Cardiac fibroblast (primary cell): Measurements from ENCODE around the gene ACOXL.
A peak's percentile ranks its signal among the peaks of the same experiment; 100 is the strongest.

ENCODE experiments used
- DNase-seq, 2 donors: peaks; one replicate each; pipeline versions ENCODE4 v3.0.0 to v3.0.0-alpha.2; 2010; ENCODE audit warnings: low read depth in 2 of 2
- H3K4me3 ChIP-seq, 2 donors: replicated peaks in 1 of 2; 1 replicate in 1 of 2; 2 replicates in 1 of 2; pipeline ENCODE4 v1.5.1; 2011; ENCODE audit warnings: low read depth in 2 of 2, low read length in 2 of 2, mild to moderate bottlenecking in 2 of 2, moderate library complexity in 1 of 2
- TF ChIP-seq, protein P1 (sequence below): IDR thresholded peaks from one replicate; pipeline ENCODE4 v1.5.1; 2011; ENCODE audit warnings: low read depth, mild to moderate bottlenecking, low read length, inconsistent platforms

Gene ACOXL

DNA sequence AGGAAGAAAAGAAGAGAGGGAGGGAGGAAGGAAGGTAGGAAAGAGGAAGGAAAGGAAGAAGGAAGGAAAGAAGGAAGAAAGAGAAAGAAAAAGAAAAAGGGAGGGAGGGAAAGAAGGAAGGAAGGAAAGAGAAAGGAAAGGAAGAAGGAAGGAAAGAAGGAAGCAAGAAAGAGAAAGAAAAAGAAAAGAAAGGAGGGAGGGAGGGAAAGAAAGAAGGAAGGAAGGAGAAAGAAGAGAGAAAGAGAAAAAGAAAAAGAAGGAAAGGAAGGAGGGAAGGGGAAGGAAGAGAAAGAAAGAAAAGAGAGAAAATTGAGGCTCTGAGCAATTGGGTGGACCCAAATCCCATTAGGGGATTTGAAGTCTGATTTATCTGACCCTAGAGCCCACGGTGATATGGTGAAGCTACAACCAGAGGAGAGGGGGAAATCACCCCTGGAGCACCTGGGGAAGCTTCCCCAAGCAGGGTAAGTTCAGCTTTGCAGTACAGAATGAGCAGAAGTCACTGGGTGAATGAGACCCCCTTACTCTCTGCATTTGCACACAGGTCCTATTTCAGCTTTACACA is 210.8 kb downstream of the ACOXL start:
- no peak for DNase-seq
- TF ChIP-seq, protein P1, sequence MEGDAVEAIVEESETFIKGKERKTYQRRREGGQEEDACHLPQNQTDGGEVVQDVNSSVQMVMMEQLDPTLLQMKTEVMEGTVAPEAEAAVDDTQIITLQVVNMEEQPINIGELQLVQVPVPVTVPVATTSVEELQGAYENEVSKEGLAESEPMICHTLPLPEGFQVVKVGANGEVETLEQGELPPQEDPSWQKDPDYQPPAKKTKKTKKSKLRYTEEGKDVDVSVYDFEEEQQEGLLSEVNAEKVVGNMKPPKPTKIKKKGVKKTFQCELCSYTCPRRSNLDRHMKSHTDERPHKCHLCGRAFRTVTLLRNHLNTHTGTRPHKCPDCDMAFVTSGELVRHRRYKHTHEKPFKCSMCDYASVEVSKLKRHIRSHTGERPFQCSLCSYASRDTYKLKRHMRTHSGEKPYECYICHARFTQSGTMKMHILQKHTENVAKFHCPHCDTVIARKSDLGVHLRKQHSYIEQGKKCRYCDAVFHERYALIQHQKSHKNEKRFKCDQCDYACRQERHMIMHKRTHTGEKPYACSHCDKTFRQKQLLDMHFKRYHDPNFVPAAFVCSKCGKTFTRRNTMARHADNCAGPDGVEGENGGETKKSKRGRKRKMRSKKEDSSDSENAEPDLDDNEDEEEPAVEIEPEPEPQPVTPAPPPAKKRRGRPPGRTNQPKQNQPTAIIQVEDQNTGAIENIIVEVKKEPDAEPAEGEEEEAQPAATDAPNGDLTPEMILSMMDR = no peak
- H3K4me3 ChIP-seq = no peak overlapping the region

DNA sequence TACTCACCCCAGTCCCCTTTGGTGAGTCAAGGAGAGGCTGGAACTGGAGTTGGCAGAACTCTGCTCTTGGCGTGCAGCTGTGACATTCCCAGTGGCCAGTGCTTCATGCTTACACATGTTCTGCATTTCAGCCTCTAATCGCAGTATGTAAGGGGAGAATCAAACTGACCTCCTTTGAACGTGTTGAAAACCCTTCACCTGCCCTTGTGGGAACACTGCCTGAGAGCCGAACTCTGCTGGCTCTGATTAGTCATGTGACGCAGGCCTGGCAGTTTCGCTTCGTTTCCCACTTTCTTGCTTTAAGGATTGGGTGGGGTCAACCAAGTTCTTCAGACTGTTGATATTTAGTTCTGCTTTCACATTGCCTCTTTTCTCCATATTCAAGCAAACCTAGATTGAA is 214.5 kb downstream of the ACOXL start:
- TF ChIP-seq, protein P1 = no peak
- H3K4me3 ChIP-seq = no peak overlapping the region
- DNase-seq = no peak

DNA sequence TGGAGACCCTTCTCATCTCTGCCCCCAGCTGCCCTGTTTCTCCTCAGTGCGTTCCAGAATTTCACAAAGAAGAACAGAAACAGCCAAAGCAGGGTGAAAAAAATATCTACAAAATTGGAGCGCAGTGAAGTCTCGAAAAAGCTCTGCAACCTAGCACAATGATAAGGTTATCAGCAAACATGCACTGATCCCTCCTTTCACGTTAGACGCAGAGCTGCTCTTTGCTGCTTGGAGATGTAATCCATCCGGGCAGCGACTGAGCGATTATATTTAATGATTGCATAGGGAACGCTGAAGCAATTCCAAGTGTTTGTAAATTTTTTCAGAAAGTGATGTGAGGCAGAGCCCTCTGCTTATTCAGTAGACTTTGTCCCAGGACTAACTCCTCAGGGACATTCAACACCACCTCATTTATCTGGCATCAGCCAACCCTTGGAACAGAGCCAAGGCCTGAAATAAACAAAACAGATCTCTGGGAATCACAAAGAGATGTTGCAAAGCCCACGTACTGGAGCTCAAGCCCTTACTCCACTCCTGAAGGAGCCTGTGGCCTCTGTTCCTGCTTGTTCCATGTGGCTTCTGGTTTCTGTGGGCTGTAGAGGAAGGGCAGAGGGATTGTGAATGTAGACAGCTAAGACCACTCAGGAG is 215.8 kb downstream of the ACOXL start:
- peak; percentile 35 to 36 for DNase-seq
- TF ChIP-seq, protein P1 = no peak
- no peak overlapping the region for H3K4me3 ChIP-seq

DNA sequence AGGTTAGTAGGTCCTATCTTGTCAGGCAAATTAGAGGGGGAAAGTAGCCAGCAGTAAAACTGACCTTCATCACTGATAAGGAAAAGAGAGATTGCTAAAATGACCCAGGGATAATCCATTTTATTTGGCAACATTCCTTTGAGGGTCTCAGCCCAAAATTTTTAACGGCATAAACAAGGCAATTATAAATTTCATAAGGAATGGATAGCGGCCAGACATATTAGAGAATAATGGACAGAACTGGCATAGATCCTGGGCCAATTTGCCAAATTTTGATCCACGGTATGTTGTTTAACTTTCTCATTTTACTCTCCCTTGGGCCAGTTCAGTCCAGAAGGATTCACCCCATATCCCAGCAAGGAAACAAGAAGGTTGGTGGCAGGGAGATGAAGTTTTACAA is 217.9 kb downstream of the ACOXL start:
- TF ChIP-seq, protein P1 = no peak
- H3K4me3 ChIP-seq = no peak overlapping the region
- DNase-seq = no peak

DNA sequence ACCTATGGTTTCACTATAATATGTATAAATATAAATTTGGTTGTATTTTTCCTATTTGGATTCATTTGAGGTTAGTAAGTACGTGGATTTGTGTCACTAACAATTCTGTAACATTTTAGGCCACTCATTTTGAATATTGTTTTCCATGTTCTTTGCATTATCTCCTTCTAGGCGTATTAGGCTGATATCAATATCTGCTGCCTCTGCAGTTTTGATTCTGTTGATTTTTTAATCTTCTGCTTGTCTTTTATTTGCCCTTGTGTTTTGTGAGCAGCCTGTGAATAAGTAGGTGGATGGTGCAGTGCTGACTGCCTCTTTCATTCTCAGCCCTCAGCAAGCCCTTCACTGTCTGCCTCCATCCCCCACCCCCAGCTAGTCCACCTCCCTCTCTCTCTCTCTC is 222.7 kb downstream of the ACOXL start:
- TF ChIP-seq, protein P1 = no peak
- no peak for DNase-seq
- no peak overlapping the region for H3K4me3 ChIP-seq

DNA sequence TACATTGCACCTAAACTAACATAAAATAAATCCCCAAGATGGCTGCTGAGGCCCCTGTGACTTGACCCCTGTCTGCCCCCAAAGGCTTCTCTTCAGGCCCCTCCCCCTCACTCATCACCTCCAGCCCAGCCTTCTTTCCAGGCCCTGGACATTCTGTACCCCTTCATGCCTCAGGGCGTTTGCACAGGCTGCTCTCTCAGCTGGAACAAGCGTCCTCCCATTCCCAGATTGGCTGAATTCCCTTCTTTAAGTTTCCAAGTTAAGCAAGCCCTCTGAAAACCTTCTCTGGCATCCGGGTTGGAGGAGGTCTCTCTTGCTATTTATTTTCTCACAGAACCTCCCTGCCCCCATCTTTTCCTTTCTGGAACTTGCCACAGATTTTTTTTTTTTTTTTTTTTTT is 223.2 kb downstream of the ACOXL start:
- TF ChIP-seq, protein P1 = no peak
- no peak for DNase-seq

DNA sequence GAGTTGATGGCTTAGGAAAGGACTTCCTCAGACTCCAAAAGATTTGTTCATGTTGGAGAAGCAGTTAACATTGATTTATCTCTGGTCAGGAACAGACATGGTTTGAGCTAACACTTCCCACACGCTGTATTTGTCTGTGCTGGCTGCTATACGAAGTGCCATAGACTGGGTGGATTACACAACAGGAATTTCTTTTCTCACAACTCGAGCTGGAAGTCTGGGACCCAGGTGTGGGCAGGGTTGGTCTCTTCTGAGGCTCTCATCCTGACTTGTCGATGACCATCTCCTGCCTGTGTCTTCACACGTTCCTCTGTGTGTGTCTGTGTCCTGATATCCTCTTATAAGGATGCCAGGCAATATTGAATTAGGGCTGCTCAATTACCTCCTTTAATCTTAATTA is 224.9 kb downstream of the ACOXL start:
- TF ChIP-seq, protein P1 = no peak
- no peak overlapping the region for H3K4me3 ChIP-seq
- DNase-seq = no peak

More for the DNA sequence above, 223.2 kb downstream of the ACOXL start:
- no peak overlapping the region for H3K4me3 ChIP-seq
